CD4-positive, alpha-beta T cell (primary cell): ENCODE results near the gene IL6R. TPM values are rescaled to one million over a fixed set of nuclear protein-coding genes. Genes with fewer than 3 reads are reported as not detected.

ENCODE experiments used
- ATAC-seq: fragments of 200-7000 bp; cut with Tn5 transposase; one replicate; pipeline ENCODE4 v1.10.0; 2022; ENCODE audit warnings: mild to moderate bottlenecking; ENCODE audit not compliant: poor library complexity
- CTCF ChIA-PET: fragments of 350-600 bp; sonication (Branson Sonifier 250); formaldehyde crosslinking; loops from one replicate; lab custom pipeline; 2021; ENCODE audit warnings: antibody characterized with exemption, inconsistent platforms; lab: Charles Lee
- POLR2A ChIA-PET: fragments of 350-600 bp; sonication (Branson Sonifier 250); formaldehyde crosslinking; loops from one replicate; lab custom pipeline; 2021; ENCODE audit warnings: antibody characterized with exemption, inconsistent platforms; lab: Charles Lee
- DNase-seq, 14 experiments: peaks; one replicate each; pipeline ENCODE4 v3.0.0-alpha.2; 2013 to 2020; ENCODE audit warnings: mixed read lengths in 2 of 14
- H3K27ac ChIP-seq, 2 donors: one replicate each; pipeline versions ENCODE4 v1.5.1 to v1.7.0; 2013; ENCODE audit warnings: low read length in 2 of 2, low read depth in 1 of 2, mild to moderate bottlenecking in 1 of 2
- H3K27me3 ChIP-seq, 2 experiments: 1 replicate in 1 of 2; 2 replicates in 1 of 2; pipeline versions ENCODE4 v1.6.1 to v1.7.0; 2013; ENCODE audit warnings: low read length in 2 of 2, control low read depth in 1 of 2, mild to moderate bottlenecking in 1 of 2, moderate library complexity in 1 of 2; ENCODE audit not compliant: insufficient read depth in 2 of 2, control insufficient read depth in 1 of 2
- H3K36me3 ChIP-seq: one replicate; pipeline ENCODE4 v1.6.1; 2013; ENCODE audit warnings: low read length, control low read depth; ENCODE audit not compliant: insufficient read depth
- H3K4me1 ChIP-seq: one replicate; pipeline ENCODE4 v1.6.1; 2013; ENCODE audit warnings: low read length, control low read depth; ENCODE audit not compliant: insufficient read depth
- H3K4me3 ChIP-seq: one replicate; pipeline ENCODE4 v1.5.1; 2013; ENCODE audit warnings: mild to moderate bottlenecking, low read length, moderate library complexity
- H3K9me3 ChIP-seq, 2 experiments: 1 replicate in 1 of 2; 2 replicates in 1 of 2; pipeline versions ENCODE4 v1.6.1 to v1.7.0; 2013; ENCODE audit warnings: low read length in 2 of 2, mild to moderate bottlenecking in 2 of 2, control low read depth in 1 of 2, moderate library complexity in 1 of 2; ENCODE audit not compliant: control insufficient read depth in 1 of 2, insufficient read depth in 1 of 2
- H3K27ac Mint-ChIP-seq: one replicate; pipeline ENCODE4 v1.8.0; 2020; ENCODE audit warnings: mixed read lengths
- H3K27me3 Mint-ChIP-seq: one replicate; pipeline ENCODE4 v1.8.0; 2021; ENCODE audit warnings: mixed read lengths
- H3K36me3 Mint-ChIP-seq: one replicate; pipeline ENCODE4 v1.8.0; 2021; ENCODE audit warnings: low read depth, mixed read lengths
- H3K4me1 Mint-ChIP-seq: one replicate; pipeline ENCODE4 v1.8.0; 2021; ENCODE audit warnings: low read depth, mixed read lengths
- H3K4me3 Mint-ChIP-seq: one replicate; pipeline ENCODE4 v1.8.0; 2020; ENCODE audit warnings: mild to moderate bottlenecking, mixed read lengths
- H3K9me3 Mint-ChIP-seq: one replicate; pipeline ENCODE4 v1.8.0; 2020; ENCODE audit warnings: mixed read lengths
- intact Hi-C, 2 experiments: fragments of 100-400 bp; cut with DNase I in 1 of 2; cut with micrococcal nuclease in 1 of 2; formaldehyde crosslinking; loops; one replicate each; pipeline versions ENCODE4 v1.15.1 to v1.9.0; 2023 to 2025; cut with DNase I, micrococcal nuclease
- total RNA-seq, 174 experiments: library from RNA in 2 of 174; stranded (reverse) in 2 of 174; gene quantifications; one replicate each; pipeline ENCODE4 v1.2.3 and lab custom pipeline; 2021 to 2026
- TF ChIP-seq, protein P1 (sequence below): fragments of 200-600 bp; IDR thresholded peaks from one replicate; pipeline ENCODE4 v1.8.0; 2022; ENCODE audit warnings: antibody characterized with exemption, mild to moderate bottlenecking

Gene IL6R
- total RNA-seq, 2 experiments from 2014 or later, result 31.7 to 35.0 TPM

DNA sequence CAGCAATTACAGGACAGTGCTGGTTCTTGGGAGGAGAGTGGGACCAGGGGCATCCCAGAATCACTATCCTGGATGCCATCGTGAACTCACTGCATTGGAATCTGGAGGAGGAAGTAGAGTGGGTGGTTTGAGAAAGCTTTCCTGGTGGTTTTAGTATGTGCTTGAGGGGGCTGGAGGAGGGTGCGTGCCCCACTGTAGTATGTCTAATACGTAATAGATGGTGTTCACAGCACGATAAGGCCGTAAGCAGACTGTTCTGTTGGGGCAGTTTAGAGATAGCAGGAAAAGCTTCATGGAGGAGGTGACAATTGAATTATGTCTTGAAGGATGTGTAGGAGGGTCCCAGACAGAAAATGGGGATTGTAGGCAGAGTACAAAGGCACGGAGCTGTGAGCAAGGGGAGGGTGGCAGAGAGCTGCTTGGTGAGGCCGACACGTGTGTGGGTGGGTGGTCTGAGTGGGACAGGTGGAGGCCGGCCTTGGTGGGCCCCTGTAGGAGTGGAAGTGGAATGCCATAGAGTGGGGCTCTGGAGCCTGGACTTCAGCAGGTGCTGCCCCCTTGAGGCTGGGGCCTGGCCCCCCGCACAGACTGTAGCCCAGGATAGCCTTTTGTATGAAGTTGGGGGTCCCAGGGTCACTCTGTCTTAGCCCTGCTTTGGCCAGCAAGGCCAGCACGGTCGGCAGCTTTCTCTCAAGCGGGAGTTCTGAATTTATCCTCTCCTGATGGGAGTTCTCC is 37.0 kb downstream of the IL6R start:
- Mint-ChIP-seq H3K4me1 (peaks cover 75% of the 10 kb centered on the region), H3K36me3 (peaks cover 87% of the 10 kb centered on the region)

DNA sequence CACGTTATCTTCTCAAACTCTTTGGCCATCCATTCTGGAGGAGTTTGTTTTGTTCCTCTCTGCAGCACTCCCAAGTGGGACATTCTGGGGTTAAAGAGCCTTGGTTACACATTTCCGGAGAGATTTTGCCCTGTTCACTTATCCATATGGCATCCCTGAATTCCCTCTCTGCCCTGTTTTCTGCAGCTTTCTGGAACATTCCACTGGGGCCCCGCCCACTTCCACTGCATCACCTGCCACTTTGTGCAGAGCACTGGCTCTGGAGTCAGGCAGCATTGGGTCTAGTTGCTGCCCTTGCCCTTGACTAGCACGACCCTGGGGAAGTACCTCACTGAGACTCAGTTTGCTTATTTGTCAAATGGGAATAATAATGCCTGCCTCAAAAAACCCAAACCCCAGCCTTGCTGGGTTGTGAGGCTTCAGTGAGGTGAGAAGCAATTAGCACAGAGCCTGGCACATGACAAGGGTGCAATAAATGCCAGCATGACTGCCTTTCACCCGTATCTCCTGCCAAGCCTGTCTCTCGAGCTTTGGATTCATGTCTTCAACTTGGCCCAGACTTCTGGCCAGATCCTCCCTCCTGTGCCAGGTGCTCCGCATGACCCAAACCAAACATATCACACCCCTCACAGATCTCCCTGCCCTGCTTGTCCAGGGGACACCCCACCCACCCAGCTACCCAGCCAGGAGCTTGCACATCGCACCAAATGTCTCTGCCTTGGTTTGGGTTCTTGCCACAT is 38.3 kb downstream of the IL6R start:
- H3K4me1 Mint-ChIP-seq, result peaks cover 70% of the 10 kb centered on the region
- H3K4me3 ChIP-seq, result no peak overlapping the region
- ChIA-PET POLR2A (interaction anchor here (0.7 to 9.6 kb wide), 5 partner anchors 9 to 40 kb away, joined by 3 to 86 read pairs (median 11); no protein-coding TSS in a partner anchor), CTCF (interaction anchor here (1.2 to 1.5 kb wide), 4 partner anchors 17 to 36 kb away, joined by 3 to 4 read pairs (median 4); no protein-coding TSS in a partner anchor)
- no peak for DNase-seq
- H3K27me3 ChIP-seq, result no peaks in the 10 kb centered on the region
- intact Hi-C loops, result loop anchor here (5.0 kb wide), 2 partner anchors 34 to 36 kb away; partner anchors contain the start of gene IL6R (in 1 of the 2)
- no peak for ATAC-seq
- no peaks in the 10 kb centered on the region for H3K27me3 Mint-ChIP-seq
- H3K36me3 Mint-ChIP-seq, result peaks cover 87% of the 10 kb centered on the region
- peaks cover 71% of the 10 kb centered on the region for H3K4me1 ChIP-seq
- H3K9me3 Mint-ChIP-seq, result no peaks in the 10 kb centered on the region
- peak overlapping the region; percentile 43 for H3K4me3 Mint-ChIP-seq
- H3K27ac ChIP-seq, result peak overlapping the region in 1 of 2 donors; percentile 75
- H3K36me3 ChIP-seq, result peaks cover 70% of the 10 kb centered on the region
- H3K27ac Mint-ChIP-seq, result peak overlapping the region; percentile 94
- TF ChIP-seq, protein P1, sequence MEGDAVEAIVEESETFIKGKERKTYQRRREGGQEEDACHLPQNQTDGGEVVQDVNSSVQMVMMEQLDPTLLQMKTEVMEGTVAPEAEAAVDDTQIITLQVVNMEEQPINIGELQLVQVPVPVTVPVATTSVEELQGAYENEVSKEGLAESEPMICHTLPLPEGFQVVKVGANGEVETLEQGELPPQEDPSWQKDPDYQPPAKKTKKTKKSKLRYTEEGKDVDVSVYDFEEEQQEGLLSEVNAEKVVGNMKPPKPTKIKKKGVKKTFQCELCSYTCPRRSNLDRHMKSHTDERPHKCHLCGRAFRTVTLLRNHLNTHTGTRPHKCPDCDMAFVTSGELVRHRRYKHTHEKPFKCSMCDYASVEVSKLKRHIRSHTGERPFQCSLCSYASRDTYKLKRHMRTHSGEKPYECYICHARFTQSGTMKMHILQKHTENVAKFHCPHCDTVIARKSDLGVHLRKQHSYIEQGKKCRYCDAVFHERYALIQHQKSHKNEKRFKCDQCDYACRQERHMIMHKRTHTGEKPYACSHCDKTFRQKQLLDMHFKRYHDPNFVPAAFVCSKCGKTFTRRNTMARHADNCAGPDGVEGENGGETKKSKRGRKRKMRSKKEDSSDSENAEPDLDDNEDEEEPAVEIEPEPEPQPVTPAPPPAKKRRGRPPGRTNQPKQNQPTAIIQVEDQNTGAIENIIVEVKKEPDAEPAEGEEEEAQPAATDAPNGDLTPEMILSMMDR, result no peak
- H3K9me3 ChIP-seq, result no peaks in the 10 kb centered on the region

More for the DNA sequence above, 37.0 kb downstream of the IL6R start:
- H3K9me3 Mint-ChIP-seq, result no peaks in the 10 kb centered on the region
- H3K4me3 Mint-ChIP-seq, result peak overlapping the region; percentile 81
- intact Hi-C loops, result loop anchor here (5.0 kb wide), 2 partner anchors 35 kb away; partner anchors contain the start of gene IL6R (in 1 of the 2)
- Histone ChIP-seq H3K4me1 (peaks cover 77% of the 10 kb centered on the region), H3K27ac (peak overlapping the region; percentile 72 to 75), H3K27me3 (no peaks in the 10 kb centered on the region), H3K4me3 (peak overlapping the region; percentile 20), H3K9me3 (no peaks in the 10 kb centered on the region), H3K36me3 (peaks cover 69% of the 10 kb centered on the region)
- H3K27me3 Mint-ChIP-seq, result no peaks in the 10 kb centered on the region
- ChIA-PET POLR2A (interaction anchor here (0.5 to 9.6 kb wide), 13 partner anchors 9 to 108 kb away, joined by 3 to 86 read pairs (median 5); no protein-coding TSS in a partner anchor), CTCF (interaction anchor here (0.5 to 1.5 kb wide), 6 partner anchors 19 to 106 kb away, joined by 3 to 4 read pairs (median 3); no protein-coding TSS in a partner anchor)
- TF ChIP-seq, protein P1, result peak; percentile 34
- H3K27ac Mint-ChIP-seq, result peak overlapping the region; percentile 94
- peak in 1 of 14 experiments; percentile 47 for DNase-seq
- peak; percentile 6 for ATAC-seq

DNA sequence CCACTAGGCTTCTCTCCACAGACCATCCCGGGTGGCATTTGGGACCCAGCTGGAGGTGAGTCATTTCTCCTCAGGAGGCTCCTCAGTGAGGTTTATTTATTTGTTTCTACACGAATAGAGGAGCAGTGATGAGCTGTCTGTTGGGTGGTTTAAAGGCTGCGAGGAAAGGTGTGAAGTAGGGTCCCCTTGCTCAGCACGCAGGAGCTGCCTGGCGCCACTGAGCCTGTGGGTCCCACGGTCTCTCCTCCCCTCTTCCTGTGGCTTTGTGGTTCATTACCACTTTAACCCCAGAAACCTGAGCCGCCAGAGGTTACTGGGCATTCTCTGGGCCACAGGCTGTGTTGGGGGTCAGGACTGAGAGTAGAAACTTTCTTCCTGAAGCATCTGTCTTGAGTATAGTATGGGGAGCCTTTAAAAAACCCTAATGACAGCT is 39.9 kb downstream of the IL6R start:
- H3K4me3 Mint-ChIP-seq, result no peak overlapping the region
- H3K27ac ChIP-seq, result peak overlapping the region in 1 of 2 donors; percentile 47
- intact Hi-C loops, result no loop called here

More for the DNA sequence above, 39.9 kb downstream of the IL6R start:
- ChIA-PET CTCF (interaction anchor here (0.6 to 1.3 kb wide), 7 partner anchors 17 to 102 kb away, joined by 3 to 7 read pairs (median 3); no protein-coding TSS in a partner anchor), POLR2A (interaction anchor here (0.9 to 2.0 kb wide), 6 partner anchors 18 to 117 kb away, joined by 3 to 8 read pairs (median 6); no protein-coding TSS in a partner anchor)
- H3K9me3 Mint-ChIP-seq, result no peaks in the 10 kb centered on the region
- Histone ChIP-seq H3K4me3 (no peak overlapping the region), H3K4me1 (peaks cover 58% of the 10 kb centered on the region), H3K27me3 (no peaks in the 10 kb centered on the region), H3K36me3 (peaks cover 71% of the 10 kb centered on the region), H3K9me3 (no peaks in the 10 kb centered on the region)
- DNase-seq (peak in 4 of 14 experiments; percentile 28 to 63 (median 31)), ATAC-seq (no peak)
- H3K36me3 Mint-ChIP-seq, result peaks cover 85% of the 10 kb centered on the region
- peak overlapping the region; percentile 94 for H3K27ac Mint-ChIP-seq
- TF ChIP-seq, protein P1, result no peak
- H3K27me3 Mint-ChIP-seq, result no peaks in the 10 kb centered on the region
- H3K4me1 Mint-ChIP-seq, result peaks cover 55% of the 10 kb centered on the region
